PC-3 (cell line): ENCODE measurements around the gene RNF17. TPM values are rescaled to one million over a fixed set of nuclear protein-coding genes. Genes with fewer than 3 reads are reported as not detected.

Experiments
- ATAC-seq: fragments of 200-7000 bp; cut with Tn5 transposase; 2 replicates; pipeline ENCODE4 v1.9.1; 2020; ENCODE audit warnings: mild to moderate bottlenecking, moderate library complexity
- BruUV-seq: library from RNA; stranded (reverse); fragments of 400-500 nt; replicated peaks from 2 replicates; lab custom pipeline; 2021; lab: Mats Ljungman, UMichigan
- CTCF ChIA-PET: fragments of 300-600 bp; sonication (Branson Sonifier 250); formaldehyde crosslinking; loops from one replicate; lab custom pipeline; 2022; ENCODE audit warnings: antibody characterized with exemption; lab: Charles Lee
- POLR2A ChIA-PET: fragments of 300-600 bp; sonication (Branson Sonifier 250); formaldehyde crosslinking; loops from one replicate; lab custom pipeline; 2022; ENCODE audit warnings: antibody characterized with exemption; ENCODE audit not compliant: unreplicated experiment; lab: Charles Lee
- DNase-seq: peaks from one replicate; pipeline ENCODE4 v3.0.0-alpha.2; 2015
- H2AFZ ChIP-seq: fragments of 300-600 bp; sonication (generic); 2 replicates; pipeline ENCODE4 v1.6.0; 2016; ENCODE audit warnings: antibody characterized with exemption, low read length
- H3F3A ChIP-seq: fragments of 300-600 bp; sonication (generic); one replicate; pipeline ENCODE4 v1.6.0; 2017; ENCODE audit warnings: antibody characterized with exemption, low read length, control low read depth, mild to moderate bottlenecking; ENCODE audit not compliant: unreplicated experiment
- H3K27ac ChIP-seq: fragments of 300-600 bp; sonication (generic); 2 replicates; pipeline ENCODE4 v1.5.1; 2016; ENCODE audit warnings: mild to moderate bottlenecking, low read length
- H3K27me3 ChIP-seq: fragments of 300-600 bp; sonication (generic); 2 replicates; pipeline ENCODE4 v1.6.1; 2016; ENCODE audit warnings: low read length, mixed read lengths
- H3K36me3 ChIP-seq: fragments of 300-600 bp; sonication (generic); 2 replicates; pipeline ENCODE4 v1.6.1; 2016; ENCODE audit warnings: low read depth, mixed run types, low read length, mixed read lengths
- H3K4me1 ChIP-seq: fragments of 300-600 bp; sonication (generic); 2 replicates; pipeline ENCODE4 v1.5.1; 2016; ENCODE audit warnings: low read length; ENCODE audit not compliant: insufficient read depth
- H3K4me2 ChIP-seq: fragments of 300-600 bp; sonication (generic); 2 replicates; pipeline ENCODE4 v1.6.0; 2016; ENCODE audit warnings: low read length
- H3K4me3 ChIP-seq: fragments of 300-600 bp; sonication (generic); 2 replicates; pipeline ENCODE4 v1.5.1; 2016; ENCODE audit warnings: mild to moderate bottlenecking, low read length, mixed read lengths
- H3K79me2 ChIP-seq: fragments of 300-600 bp; sonication (generic); 2 replicates; pipeline ENCODE4 v1.6.1; 2017; ENCODE audit warnings: low read length, mixed read lengths
- H3K9ac ChIP-seq: fragments of 300-600 bp; sonication (generic); 2 replicates; pipeline ENCODE4 v1.6.0; 2016; ENCODE audit warnings: mild to moderate bottlenecking, low read length
- H3K9me2 ChIP-seq: fragments of 300-600 bp; sonication (generic); replicated peaks from 2 replicates; pipeline ENCODE4 v1.6.1; 2016; ENCODE audit warnings: mixed run types, low read length, mixed read lengths
- H3K9me3 ChIP-seq: fragments of 300-600 bp; sonication (generic); 2 replicates; pipeline ENCODE4 v1.6.1; 2016; ENCODE audit warnings: low read length, mixed read lengths
- H4K20me1 ChIP-seq: fragments of 300-600 bp; sonication (generic); 2 replicates; pipeline ENCODE4 v1.6.1; 2016; ENCODE audit warnings: low read length, mixed read lengths
- CTCF ChIP-seq: fragments of 300-600 bp; sonication (generic); conservative IDR thresholded peaks from 2 replicates; pipeline ENCODE4 v1.5.1; 2017; ENCODE audit warnings: antibody characterized with exemption, low read depth, mild to moderate bottlenecking, low read length
- EZH2 ChIP-seq: fragments of 300-600 bp; sonication (generic); IDR thresholded peaks from one replicate; pipeline ENCODE4 v1.6.1; 2017; ENCODE audit warnings: antibody characterized with exemption, mild to moderate bottlenecking, low read length; ENCODE audit not compliant: unreplicated experiment
- EZH2phosphoT487 ChIP-seq: fragments of 300-600 bp; sonication (generic); IDR thresholded peaks from 2 replicates; pipeline ENCODE4 v1.6.1; 2018; ENCODE audit warnings: mild to moderate bottlenecking, antibody characterized with exemption, low read length, borderline replicate concordance
- intact Hi-C: fragments of 100-400 bp; cut with micrococcal nuclease; formaldehyde crosslinking; loops from 2 replicates; pipeline ENCODE4 v1.9.0; 2023
- total RNA-seq: library from RNA; depleted of rRNA; stranded (reverse); fragments of >200 nt; gene quantifications from 2 replicates; pipeline ENCODE4 v1.2.3, GENCODE V29; 2014

Gene RNF17
- total RNA-seq, 1 experiment from 2014 or later, result not detected

GRCh38 chr13:24784319-24784718 lies 20.4 kb downstream of the RNF17 start:
- CTCF ChIA-PET, result no interaction called here
- H3K4me2 ChIP-seq, result no peak overlapping the region
- no TSS peak for BruUV-seq
- intact Hi-C loops, result no loop called here
- H3K9ac ChIP-seq, result no peak overlapping the region
- no peaks in the 10 kb centered on the region for H3K36me3 ChIP-seq
- H3K9me2 ChIP-seq, result no peaks in the 10 kb centered on the region
- no peaks in the 10 kb centered on the region for H3F3A ChIP-seq
- POLR2A ChIA-PET, result no interaction called here
- no peaks in the 10 kb centered on the region for H3K79me2 ChIP-seq
- H4K20me1 ChIP-seq, result no peaks in the 10 kb centered on the region
- no peak for ATAC-seq
- H3K9me3 ChIP-seq, result no peaks in the 10 kb centered on the region
- peak; percentile 16 for DNase-seq
- peaks cover 51% of the 10 kb centered on the region for H3K27me3 ChIP-seq
- H2AFZ ChIP-seq, result no peak overlapping the region
- no peak overlapping the region for H3K27ac ChIP-seq
- no peak for TF ChIP-seq EZH2phosphoT487
- TF ChIP-seq EZH2, result no peak
- no peak for TF ChIP-seq CTCF
- no peak overlapping the region for H3K4me3 ChIP-seq
- H3K4me1 ChIP-seq, result no peaks in the 10 kb centered on the region

- no peak overlapping the region for H3K27ac ChIP-seq
- DNase-seq, result no peak
- H3K4me3 ChIP-seq, result no peak overlapping the region
- no peaks in the 10 kb centered on the region for H3K79me2 ChIP-seq
- H3K36me3 ChIP-seq, result no peaks in the 10 kb centered on the region
- peaks cover 73% of the 10 kb centered on the region for H3K27me3 ChIP-seq
- no peaks in the 10 kb centered on the region for H4K20me1 ChIP-seq
- intact Hi-C loops, result no loop called here
- H3K4me2 ChIP-seq, result no peak overlapping the region
- TF ChIP-seq CTCF (no peak), EZH2 (no peak), EZH2phosphoT487 (no peak)
- ChIA-PET POLR2A (no interaction called here), CTCF (no interaction called here)
- H2AFZ ChIP-seq, result no peak overlapping the region
- BruUV-seq, result no TSS peak
- no peaks in the 10 kb centered on the region for H3F3A ChIP-seq
- no peaks in the 10 kb centered on the region for H3K9me2 ChIP-seq
- H3K9ac ChIP-seq, result no peak overlapping the region
- no peaks in the 10 kb centered on the region for H3K9me3 ChIP-seq
- ATAC-seq, result no peak
- H3K4me1 ChIP-seq, result no peaks in the 10 kb centered on the region
Measured at GRCh38 chr13:24788538-24788937, 24.6 kb downstream of the RNF17 start.

GRCh38 chr13:24802074-24802473 lies 38.1 kb downstream of the RNF17 start:
- no peak for TF ChIP-seq EZH2phosphoT487
- no peak for TF ChIP-seq CTCF
- no peak for TF ChIP-seq EZH2
- Histone ChIP-seq H3K4me2 (no peak overlapping the region), H4K20me1 (no peaks in the 10 kb centered on the region), H3K27me3 (peaks cover 72% of the 10 kb centered on the region), H3K9me2 (no peaks in the 10 kb centered on the region), H3K79me2 (no peaks in the 10 kb centered on the region), H3K9ac (no peak overlapping the region), H3F3A (no peaks in the 10 kb centered on the region), H2AFZ (no peak overlapping the region), H3K27ac (no peak overlapping the region), H3K4me3 (no peak overlapping the region), H3K9me3 (no peaks in the 10 kb centered on the region), H3K4me1 (no peaks in the 10 kb centered on the region), H3K36me3 (no peaks in the 10 kb centered on the region)
- no TSS peak for BruUV-seq
- ChIA-PET CTCF (no interaction called here), POLR2A (no interaction called here)
- DNase-seq (no peak), ATAC-seq (no peak)
- intact Hi-C loops, result no loop called here
